Hair follicular keratinocyte (primary cell): ENCODE measurements around the gene MPC2. TPM values are rescaled to one million over a fixed set of nuclear protein-coding genes. Genes with fewer than 3 reads are reported as not detected.

Experiments used
- total RNA-seq: library from RNA; depleted of rRNA; stranded (reverse); fragments of >200 nt; gene quantifications from 2 replicates; pipeline ENCODE4 v1.2.3, GENCODE V29; 2015

Gene MPC2
- total RNA-seq = 47.6 and 60.3 TPM in 2 replicates

GRCh38 chr1:167936930-167937708, at the start of gene MPC2:
Gene MPC2, minus strand, starts transcription at chr1:167937072. Its CDS starts 1,231 bp downstream, at chr1:167935841.

DNA sequence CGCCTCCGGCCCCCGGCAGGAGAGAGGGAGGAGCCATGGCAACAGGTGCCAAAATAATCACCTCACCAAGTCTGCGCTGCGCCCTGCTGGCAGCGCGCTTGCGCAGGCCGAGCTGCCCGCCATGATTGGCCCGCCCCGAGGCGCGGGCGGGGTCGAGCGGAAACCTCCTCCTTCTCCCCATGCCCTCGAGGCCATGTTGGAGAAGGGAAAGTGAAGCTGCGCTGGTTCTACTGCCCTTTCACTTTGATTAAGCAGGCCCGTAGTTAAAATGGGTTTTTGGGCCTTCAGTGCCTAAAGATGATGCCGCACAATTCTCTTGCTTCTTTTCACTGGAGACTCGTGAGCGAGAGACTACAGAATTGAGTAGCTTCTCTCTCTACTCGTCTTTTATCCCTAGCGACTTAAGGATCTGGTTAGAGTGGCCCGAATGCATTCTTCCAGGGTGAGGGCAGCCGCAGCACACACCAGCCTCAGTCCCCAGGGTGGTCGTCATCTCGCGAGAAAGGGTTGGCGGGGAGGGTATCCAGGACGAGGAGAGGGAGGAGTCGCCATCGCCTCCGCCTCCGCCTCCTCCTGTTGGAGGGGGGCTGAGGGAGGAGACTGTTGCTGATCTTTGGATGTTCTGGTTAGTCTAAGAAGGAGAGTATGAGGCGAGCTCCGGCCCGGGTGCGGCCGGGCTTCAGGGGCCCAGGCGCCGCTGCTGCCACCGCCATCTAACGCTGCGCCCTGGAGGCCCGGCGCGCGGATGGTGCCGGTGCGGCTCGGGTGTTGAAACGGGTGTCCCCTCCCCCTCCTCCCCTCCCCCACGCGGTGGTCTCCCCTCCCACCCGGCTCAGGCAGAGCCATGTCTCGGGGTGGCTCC, 573 bp downstream of the MPC2 start, which contains the start of gene DCAF6:
DCAF6 (plus strand) TSS at position 616 of the 862 bp plus-strand sequence; CDS start at position 845, 229 bp downstream.

DNA sequence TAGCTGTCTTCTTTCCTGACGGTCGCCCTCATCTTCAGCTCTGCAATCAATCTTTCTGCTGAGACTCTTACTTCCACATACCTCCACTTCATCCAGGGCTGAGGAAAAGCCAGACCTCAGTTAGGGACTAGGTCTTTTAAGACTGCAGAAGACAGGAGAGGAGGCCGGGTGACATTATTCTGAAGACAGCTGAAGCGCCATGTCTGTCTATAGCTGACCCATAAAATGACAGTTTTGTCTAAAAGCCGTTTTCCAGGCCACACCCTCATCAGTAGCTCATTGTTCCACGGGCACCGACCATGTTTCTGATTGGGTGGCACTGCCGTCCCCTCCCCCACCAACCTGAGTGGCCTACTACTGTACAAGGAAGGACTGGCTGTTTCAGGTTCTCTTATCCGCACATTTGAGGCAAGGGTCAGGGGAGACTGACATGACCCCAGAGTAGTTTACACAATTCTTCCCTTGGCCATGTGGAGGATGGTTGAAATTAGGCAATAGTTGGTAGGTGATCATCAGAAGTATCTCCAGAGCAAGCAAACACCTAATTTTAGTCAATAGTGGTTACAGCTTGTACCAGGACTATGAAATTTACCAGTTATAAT, 22.9 kb downstream of the MPC2 start, which contains the start of gene ADCY10:
ADCY10 (minus strand) TSS at position 240 of the 602 bp plus-strand sequence. CDS start 8,994 bp downstream, outside the sequence.

Other genes starting within 250 kb of the MPC2 start
- gene MPZL1, start 215.1 kb downstream of the MPC2 start, total RNA-seq = 91.5 and 98.4 TPM in 2 replicates
- gene ADCY10, start 22.9 kb downstream of the MPC2 start, total RNA-seq = 0.15 and 0.86 TPM in 2 replicates
- 36.2 and 41.4 TPM in 2 replicates for gene DCAF6, start 389 bp downstream of the MPC2 start, total RNA-seq
- 16.1 and 23.4 TPM in 2 replicates for gene GPR161, start 199.9 kb upstream of the MPC2 start, total RNA-seq
- 33.3 and 40.9 TPM in 2 replicates for gene TIPRL, start 241.9 kb upstream of the MPC2 start, total RNA-seq